ENCODE results near the gene SLC25A23.
A peak's percentile ranks its signal among the peaks of the same experiment; 100 is the strongest.

Gene SLC25A23

GRCh38 chr19:6393983-6394412 lies 65.6 kb downstream of the SLC25A23 start:
- DNase-seq = no peak

- DNase-seq = peak; percentile 95
Observed at GRCh38 chr19:6393074-6393982, 66.3 kb downstream of the SLC25A23 start, which contains the start of gene GTF2F1. Gene GTF2F1, minus strand, starts transcription at chr19:6393164. Its CDS starts 169 bp downstream, at chr19:6392995.

- no peak for DNase-seq
Observed at GRCh38 chr19:6392221-6393073, 67.1 kb downstream of the SLC25A23 start.

Data from NCI-H2227 treated with DMSO at 0.1 percent for 48 hours (cell line).